Stimulated activated CD8-positive, alpha-beta memory T cell treated with anti-CD3 and anti-CD28 coated beads, Interleukin-4, amount 100 ng/mL, for 48 hours (primary cell): Measurements from ENCODE around the gene VAMP2.
A peak's percentile ranks its signal among the peaks of the same experiment; 100 is the strongest.

Source experiments
- DNase-seq: peaks from one replicate; pipeline ENCODE4 v3.0.0-alpha.2; 2020

VAMP2 gene

DNA sequence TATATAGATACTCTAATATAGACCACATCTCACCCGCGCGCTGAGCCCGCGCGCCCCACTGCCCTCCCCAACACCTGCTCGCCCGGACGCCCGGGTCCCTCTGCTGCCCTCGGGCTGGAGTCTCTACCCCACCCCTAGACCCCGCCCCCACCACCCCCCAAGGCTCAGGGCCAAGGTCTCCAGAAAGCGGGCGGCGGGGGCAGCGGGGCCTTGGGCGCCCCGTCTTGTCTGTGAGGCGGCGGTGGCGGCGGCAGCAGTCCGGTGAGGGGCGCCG lies 41.4 kb downstream of the VAMP2 start:
- no peak for DNase-seq

DNA sequence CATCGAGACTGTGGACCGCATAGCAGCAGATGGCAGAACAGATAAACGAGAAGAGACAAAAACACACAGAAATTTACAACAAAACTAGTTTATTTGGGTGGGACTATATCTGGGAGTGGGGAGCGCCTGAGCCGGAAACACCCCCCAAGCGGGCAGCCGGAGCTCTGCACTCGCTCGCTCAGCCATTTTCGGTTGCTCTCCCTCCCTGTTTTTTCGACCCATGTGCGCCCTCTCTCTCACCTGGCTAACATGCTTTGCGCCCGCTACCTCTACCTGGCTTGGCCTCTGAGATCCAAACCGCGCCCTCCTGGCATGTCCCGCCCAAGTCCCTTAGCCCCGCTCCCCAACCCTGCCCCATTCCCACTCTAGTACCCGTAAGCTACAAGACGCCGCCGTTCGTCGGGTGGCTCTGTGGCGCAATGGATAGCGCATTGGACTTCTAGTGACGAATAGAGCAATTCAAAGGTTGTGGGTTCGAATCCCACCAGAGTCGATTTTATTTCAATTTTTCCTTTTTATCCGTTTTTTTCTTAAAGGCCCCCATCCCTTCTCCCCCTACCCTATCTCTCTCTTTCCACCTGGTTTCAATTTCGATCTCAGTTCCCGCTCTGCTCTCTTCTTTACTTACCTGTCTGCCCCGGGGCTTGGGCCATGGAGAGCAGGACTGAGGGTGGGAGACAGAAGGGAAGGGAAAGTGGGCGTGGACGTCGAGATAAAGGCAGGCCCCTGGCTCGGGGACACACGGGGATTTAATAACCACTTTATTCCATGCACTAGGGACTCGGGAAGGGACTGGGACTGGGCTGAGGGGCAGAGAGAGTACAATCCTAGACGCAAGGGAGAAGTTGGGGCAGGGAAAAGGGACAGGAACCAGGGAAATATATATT lies 42.0 kb downstream of the VAMP2 start:
- peak; percentile 91 for DNase-seq

DNA sequence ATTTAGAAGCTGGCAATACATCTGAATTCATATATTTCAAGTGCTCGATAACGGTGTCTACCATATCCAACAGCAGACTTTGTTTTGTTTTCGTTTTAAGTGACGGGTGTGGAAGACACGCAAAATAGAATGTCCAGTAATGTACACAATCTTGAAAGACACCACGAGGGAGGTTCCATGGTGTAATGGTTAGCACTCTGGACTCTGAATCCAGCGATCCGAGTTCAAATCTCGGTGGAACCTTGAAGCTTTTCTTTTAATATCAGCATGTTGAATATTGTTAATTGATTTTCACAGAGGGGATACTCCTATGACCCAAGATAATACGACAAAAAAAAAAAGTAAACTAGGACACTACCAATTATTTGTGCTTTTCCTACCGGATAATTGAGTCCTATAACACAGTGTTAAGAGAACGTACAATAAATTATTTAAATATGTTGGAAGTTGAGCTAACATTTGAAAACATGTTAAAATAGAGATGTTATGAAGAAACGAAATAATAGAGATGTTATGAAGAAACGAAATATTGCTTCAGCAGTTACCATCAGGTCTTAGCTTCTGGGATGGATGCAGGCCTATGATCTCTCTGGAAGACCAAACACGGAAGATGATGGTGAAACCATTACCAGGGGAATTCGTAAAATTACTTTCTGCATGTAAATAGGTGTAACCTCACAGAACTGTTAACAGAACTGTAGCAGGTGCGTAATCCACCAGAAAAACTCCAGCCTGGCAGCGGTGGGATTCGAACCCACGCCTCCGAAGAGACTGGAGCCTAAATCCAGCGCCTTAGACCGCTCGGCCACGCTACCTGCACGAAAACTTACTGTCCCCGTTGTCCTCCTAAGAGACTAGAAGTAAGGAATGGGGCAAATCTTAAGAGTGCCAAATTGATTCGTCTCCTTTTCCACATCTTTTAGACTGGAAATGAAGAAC lies 42.9 kb downstream of the VAMP2 start:
- DNase-seq: peak; percentile 97

DNA sequence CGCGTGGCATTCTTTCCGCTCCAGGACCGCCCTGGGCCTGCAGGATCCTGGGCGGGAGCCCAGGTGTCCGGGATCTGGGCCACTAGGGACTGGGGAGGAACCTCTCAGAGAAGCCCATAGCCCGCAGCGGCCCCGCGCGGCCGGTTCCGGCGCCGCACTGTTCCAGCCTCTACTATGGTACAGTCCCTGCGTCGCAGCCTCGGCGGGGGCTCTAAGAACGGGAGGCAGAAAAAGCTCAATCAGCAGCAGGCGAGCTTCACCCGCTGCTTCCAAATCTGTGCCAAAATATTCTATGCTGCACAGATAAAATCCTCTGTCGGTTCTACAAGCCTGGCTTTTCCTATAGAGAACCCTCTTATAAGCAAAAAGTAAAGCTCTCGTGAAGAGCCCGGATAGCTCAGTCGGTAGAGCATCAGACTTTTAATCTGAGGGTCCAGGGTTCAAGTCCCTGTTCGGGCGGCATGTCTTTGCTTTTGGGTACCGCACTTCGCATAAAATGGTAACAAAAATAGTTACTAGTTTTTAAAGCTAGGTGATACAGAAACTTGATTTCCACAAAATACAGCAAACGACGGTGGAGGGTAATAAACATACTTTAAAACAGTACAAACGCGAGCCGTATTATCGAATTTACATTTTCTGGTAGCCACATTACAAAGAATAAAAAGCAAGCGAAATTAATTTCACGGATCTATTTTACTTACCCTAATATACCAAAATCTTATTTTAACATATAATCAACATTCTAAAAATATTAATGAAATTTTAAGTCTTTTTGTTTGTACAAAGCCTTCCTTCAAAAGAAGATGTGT lies 43.8 kb downstream of the VAMP2 start:
- DNase-seq: peak; percentile 90

DNA sequence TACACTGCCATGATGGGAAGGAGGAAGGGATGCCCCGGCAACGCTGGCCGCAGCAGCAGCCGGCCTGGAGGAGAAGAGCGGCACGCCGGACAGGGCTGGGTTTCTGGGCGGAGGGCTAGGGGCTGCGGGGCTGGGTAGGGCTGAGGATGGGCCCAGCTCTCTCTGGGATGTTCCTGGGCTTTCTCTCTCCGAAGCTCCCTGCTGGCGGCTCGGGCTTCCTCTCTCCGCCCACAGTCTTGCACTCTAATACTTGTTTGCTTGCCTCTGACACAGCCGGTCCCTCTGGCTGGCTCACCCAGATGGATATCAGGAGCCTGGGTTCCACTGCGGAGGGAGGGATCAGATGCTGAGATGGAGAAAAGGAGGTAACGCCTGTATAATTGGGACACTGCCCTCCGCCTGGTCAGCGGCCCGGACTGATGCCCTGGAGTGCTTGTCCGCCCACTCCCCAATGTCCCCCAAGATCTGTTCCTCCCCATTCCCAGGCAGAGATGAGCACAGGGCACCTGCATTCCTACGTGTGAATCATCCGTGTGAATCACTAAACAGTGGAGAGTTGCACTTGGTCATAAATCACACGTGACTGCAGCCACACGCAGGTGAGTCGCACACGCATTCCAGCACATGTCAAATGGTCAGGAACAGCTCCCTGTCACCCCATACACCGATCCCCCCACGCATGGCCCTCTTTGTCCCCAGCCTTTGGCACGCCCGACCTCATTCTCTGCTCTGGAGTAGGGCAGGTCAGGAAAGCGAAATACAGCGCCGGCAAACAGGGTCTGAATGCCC lies 44.6 kb downstream of the VAMP2 start, which contains the start of gene ALOXE3:
TSS of gene ALOXE3 (minus strand) at position 535 of the 789 bp plus-strand sequence. CDS start at position 11, 524 bp downstream.
- no peak for DNase-seq

DNA sequence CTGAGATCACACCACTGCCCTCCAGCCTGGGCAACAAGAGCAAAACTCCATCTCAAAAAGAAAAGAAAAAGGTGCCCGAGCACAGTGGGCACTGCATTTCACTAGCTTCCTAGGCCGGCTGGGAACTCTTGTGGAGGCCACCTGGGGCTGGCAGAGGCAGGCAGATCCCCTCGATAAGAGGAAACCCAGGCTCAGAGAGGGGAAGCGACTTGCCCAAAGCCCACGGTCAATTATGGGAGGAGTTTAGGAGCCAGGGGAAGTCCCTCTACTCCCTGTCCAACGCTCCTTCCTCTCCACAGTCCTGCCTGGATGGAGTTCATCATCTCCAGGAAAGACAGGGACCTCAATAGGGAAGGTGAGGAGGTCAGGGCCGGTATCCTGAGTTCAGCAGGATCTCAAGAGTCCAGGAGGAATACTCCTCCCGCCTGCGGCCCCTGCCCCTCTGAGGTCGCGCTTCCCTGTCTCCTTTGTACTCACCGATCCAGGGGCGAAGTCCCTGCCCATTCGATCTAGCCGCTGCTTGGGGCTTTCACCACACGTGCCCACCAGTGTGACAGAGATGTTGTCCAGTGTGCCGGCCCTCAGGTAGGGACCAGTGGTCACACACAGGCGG lies 45.3 kb downstream of the VAMP2 start:
- no peak for DNase-seq

DNA sequence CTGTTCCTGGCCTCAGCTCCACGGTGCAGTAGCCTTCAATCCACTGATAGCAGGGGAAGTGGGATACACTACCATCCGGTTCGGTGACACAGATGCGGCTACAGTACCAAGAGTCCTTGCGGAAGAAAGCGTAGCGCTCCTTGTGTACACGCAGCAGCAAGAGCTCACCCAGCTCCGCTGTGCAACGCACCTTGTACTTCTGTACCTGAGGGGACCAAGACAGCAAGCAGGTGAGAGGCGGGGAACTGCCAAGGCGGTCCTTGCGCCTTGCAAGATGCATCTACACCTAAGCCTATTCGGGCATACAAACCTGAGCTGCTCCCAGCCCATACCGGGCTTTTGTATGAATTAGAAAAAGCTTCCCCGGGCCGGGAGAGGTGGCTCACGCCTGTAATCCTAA lies 46.0 kb downstream of the VAMP2 start:
- DNase-seq: no peak

DNA sequence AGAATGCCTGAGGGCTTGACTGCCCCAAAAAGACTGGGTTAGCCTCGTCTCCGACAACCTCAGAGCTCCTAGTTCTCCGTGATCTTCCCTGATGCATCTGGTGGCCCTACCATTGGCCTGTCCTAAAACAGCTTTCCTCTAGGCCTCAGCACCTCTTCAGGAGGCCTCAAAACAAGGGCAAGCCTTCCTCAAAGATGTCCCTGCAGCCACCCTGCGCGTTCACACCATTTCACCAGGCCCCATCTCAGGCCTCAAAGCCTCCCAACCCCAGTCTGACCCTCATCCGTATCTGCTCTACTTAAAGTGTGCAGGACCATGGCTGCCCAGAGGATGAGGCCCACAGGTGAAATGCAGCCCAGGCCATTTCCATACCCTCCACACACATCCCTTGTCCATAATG lies 51.8 kb downstream of the VAMP2 start:
- DNase-seq: no peak

DNA sequence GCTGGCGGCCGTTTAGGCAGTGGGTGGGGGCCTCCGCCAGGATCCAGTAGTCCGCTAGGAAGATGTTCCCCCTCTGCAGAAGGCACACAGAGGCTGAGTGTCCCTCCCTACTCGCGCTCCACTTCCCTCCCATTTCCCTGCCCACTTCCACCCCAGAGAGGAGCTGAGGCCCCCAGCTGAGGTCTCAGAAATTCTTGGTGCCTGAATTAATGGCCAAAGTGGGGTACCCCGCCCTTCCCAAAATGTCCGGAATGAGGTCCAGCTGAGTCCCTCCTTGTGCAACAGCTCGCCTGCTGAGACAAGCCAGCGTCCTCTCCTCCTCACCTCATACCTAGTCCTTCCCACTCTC lies 52.3 kb downstream of the VAMP2 start:
- no peak for DNase-seq

DNA sequence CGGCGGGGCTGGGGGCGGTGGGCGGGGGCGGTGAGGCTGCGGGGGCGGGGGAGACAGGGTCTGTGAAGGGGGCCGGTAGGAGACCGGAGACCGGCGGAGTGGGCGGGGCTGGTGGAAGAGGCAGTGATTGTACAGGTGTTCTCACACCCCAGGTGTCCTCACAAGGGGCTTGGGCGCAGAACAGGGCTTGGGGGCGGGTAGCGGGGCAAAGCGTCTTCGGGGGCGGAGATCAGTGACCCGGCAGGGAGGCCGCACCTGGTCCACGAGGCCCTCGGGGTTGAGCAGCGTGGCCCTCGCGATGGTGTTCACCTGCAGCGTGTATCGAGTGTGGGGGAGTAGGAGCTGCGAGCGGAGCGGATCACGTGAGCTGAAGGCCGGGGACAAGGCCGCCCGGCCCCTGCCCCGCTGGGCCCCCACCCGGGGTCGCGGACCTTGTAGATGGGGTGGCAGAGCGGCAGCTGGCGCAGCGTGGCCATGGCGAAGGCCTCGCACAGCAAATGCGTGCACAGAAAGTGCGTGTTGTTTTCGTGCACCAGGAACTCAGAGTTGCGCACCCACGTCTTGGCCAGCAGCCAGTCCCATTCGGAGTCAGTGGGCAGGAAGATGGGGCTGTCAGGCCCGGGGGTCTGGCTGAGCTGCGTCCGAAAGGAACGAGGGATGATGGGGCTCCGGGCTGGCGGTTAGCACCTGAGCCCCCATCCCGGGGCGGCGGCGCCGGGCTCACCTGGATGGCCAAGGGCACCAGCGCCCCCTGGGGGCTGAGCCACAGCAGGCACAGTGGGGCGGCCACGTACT lies 52.9 kb downstream of the VAMP2 start:
- DNase-seq: peak; percentile 86
